ENCODE results near the gene MAP2K6.

DNA sequence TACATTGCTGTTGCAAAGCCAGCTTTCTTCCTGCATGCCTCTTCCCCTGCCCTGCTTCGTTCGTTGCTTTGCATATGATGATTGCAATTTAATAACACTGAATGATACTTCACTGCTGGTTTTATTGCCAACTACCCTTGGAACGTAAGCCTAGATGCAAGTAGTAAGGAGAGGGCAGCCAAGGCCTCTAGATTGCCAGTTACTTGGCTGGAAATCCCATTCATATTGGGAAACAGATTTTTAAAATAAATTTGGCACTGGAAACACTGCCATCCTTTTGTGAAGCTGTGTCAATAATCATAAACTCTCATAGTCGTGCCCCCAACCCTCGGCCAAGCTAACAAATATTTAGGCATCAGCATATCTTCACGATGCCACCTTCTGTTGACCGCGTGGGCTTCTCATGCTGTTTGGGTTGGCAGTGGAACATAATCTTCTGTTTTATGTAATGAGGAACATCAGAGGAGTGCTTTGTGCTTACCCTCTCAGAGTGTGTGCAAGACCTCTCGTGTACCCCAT, 86.5 kb downstream of the MAP2K6 start:
- TF ChIP-seq TAF7 (optimal IDR thresholded peaks at IDR 0.05; ENCODE audit: borderline replicate concordance, low read depth, low read length) (no peak), POLR2AphosphoS5 (IDR thresholded peaks at IDR 0.05; ENCODE audit: low read depth, low read length) (no peak)

All from H1 (cell line).